SK-N-SH (cell line): ENCODE results near the gene THAP12. TPM values are rescaled to one million over a fixed set of nuclear protein-coding genes. Genes with fewer than 3 reads are reported as not detected.

Experiments
- CTCF ChIA-PET: fragments of 300-600, 350-600 bp; formaldehyde crosslinking; extraction: SDS; loops from one replicate; lab custom pipeline; 2021; lab: Yijun Ruan, JAX
- POLR2A ChIA-PET: fragments of 350-600 bp; sonication (Branson Sonifier 250); formaldehyde crosslinking; extraction: SDS; loops from one replicate; lab custom pipeline; 2020; ENCODE audit warnings: antibody characterized with exemption, inconsistent platforms; lab: Yijun Ruan, JAX
- DNase-seq: peaks from one replicate; pipeline ENCODE4 v3.0.0; 2012
- H2AFZ ChIP-seq: fragments of 200-600 bp; sonication (generic); 2 replicates; pipeline ENCODE4 v1.8.1; 2016; ENCODE audit warnings: antibody characterized with exemption, mild to moderate bottlenecking, low read depth
- H3F3A ChIP-seq: fragments of 200-600 bp; sonication (generic); replicated peaks from 2 replicates; pipeline ENCODE3; 2016; ENCODE audit warnings: antibody characterized with exemption, mild to moderate bottlenecking; ENCODE audit not compliant: insufficient read depth
- H3K27ac ChIP-seq, 2 experiments: fragments of 200-500 bp in 1 of 2; fragments of 200-600 bp in 1 of 2; sonication (Bioruptor generic) in 1 of 2; sonication (generic), shearing (Covaris generic) in 1 of 2; 2 replicates each; pipeline versions ENCODE4 v1.5.1 to v1.6.1; 2014 to 2016; ENCODE audit warnings: low read depth in 2 of 2, inconsistent platforms in 1 of 2, low read length in 1 of 2, mild to moderate bottlenecking in 1 of 2, mixed read lengths in 1 of 2
- H3K27me3 ChIP-seq: fragments of 200-600 bp; sonication (generic), shearing (Covaris generic); 2 replicates; pipeline ENCODE4 v1.6.1; 2016; ENCODE audit warnings: mixed run types; ENCODE audit not compliant: insufficient read depth
- H3K36me3 ChIP-seq, 2 experiments: fragments of 200-500 bp in 1 of 2; fragments of 200-600 bp in 1 of 2; sonication (Bioruptor generic) in 1 of 2; sonication (generic) in 1 of 2; replicated peaks in 1 of 2; 2 replicates each; pipeline versions ENCODE3 to v1.5.1; 2014 to 2016; ENCODE audit warnings: low read length in 1 of 2, mild to moderate bottlenecking in 1 of 2; ENCODE audit not compliant: insufficient read depth in 2 of 2, control insufficient read depth in 1 of 2
- H3K4me1 ChIP-seq, 2 experiments: fragments of 200-500 bp in 1 of 2; fragments of 200-600 bp in 1 of 2; sonication (Bioruptor generic) in 1 of 2; sonication (generic), shearing (Covaris generic) in 1 of 2; 2 replicates each; pipeline versions ENCODE4 v1.5.1 to v1.6.1; 2014 to 2016; ENCODE audit warnings: low read depth in 1 of 2, low read length in 1 of 2, mixed run types in 1 of 2; ENCODE audit not compliant: insufficient read depth in 2 of 2, control insufficient read depth in 1 of 2
- H3K4me2 ChIP-seq: fragments of 200-600 bp; sonication (generic), shearing (Covaris generic); 2 replicates; pipeline ENCODE4 v1.6.1; 2017; ENCODE audit warnings: mixed run types
- H3K4me3 ChIP-seq, 2 experiments: fragments of 200-500 bp in 1 of 2; fragments of 200-600 bp in 1 of 2; sonication (Bioruptor generic) in 1 of 2; sonication (generic), shearing (Covaris generic) in 1 of 2; 2 replicates each; pipeline versions ENCODE4 v1.5.1 to v1.8.1; 2014 to 2016; ENCODE audit warnings: low read depth in 2 of 2, inconsistent platforms in 1 of 2, low read length in 1 of 2, mild to moderate bottlenecking in 1 of 2, mixed read lengths in 1 of 2, moderate library complexity in 1 of 2
- H3K79me2 ChIP-seq: fragments of 200-600 bp; sonication (generic); 2 replicates; pipeline ENCODE4 v1.8.1; 2017; ENCODE audit warnings: mild to moderate bottlenecking; ENCODE audit not compliant: insufficient read depth
- H3K9ac ChIP-seq: fragments of 200-600 bp; sonication (generic); 2 replicates; pipeline ENCODE4 v1.6.1; 2017; ENCODE audit warnings: mixed run types
- H3K9me2 ChIP-seq: fragments of 200-600 bp; sonication (generic); 2 replicates; pipeline ENCODE4 v1.6.1; 2017; ENCODE audit warnings: mixed run types
- H3K9me3 ChIP-seq: fragments of 200-600 bp; sonication (generic); 2 replicates; pipeline ENCODE4 v1.6.1; 2017; ENCODE audit warnings: mixed run types, mild to moderate bottlenecking, moderate library complexity
- H4K20me1 ChIP-seq: fragments of 200-600 bp; sonication (generic); 2 replicates; pipeline ENCODE4 v1.6.1; 2017; ENCODE audit warnings: mild to moderate bottlenecking, mixed run types; ENCODE audit not compliant: insufficient read depth
- ELF1 ChIP-seq: IDR thresholded peaks from 2 replicates; pipeline ENCODE4 v1.4.0; 2012
- EP300 ChIP-seq, 2 experiments: IDR thresholded peaks; 2 replicates each; pipeline versions ENCODE4 v1.4.0 to v1.6.1; 2012; ENCODE audit warnings: borderline replicate concordance in 1 of 2, low read depth in 1 of 2, low read length in 1 of 2
- EZH2phosphoT487 ChIP-seq: fragments of 200-600 bp; sonication (generic); IDR thresholded peaks from 2 replicates; pipeline ENCODE4 v1.6.1; 2017; ENCODE audit warnings: low read depth, mixed run types, mild to moderate bottlenecking, antibody characterized with exemption, moderate library complexity, borderline replicate concordance
- FOXJ3 ChIP-seq: sonication (generic); formaldehyde crosslinking; IDR thresholded peaks from 2 replicates; pipeline ENCODE4 v1.5.1; 2020; ENCODE audit warnings: mild to moderate bottlenecking, missing genetic modification reagents
- MEF2A ChIP-seq: IDR thresholded peaks from 2 replicates; pipeline ENCODE4 v1.4.0; 2012; ENCODE audit warnings: low read depth, borderline replicate concordance
- NFIC ChIP-seq: IDR thresholded peaks from 2 replicates; pipeline ENCODE4 v1.4.0; 2012; ENCODE audit warnings: borderline replicate concordance
- POLR2AphosphoS5 ChIP-seq: IDR thresholded peaks from 2 replicates; pipeline ENCODE4 v1.6.1; 2012; ENCODE audit warnings: low read depth, low read length
- REST ChIP-seq: IDR thresholded peaks from 2 replicates; pipeline ENCODE4 v1.6.1; 2012; ENCODE audit warnings: mild to moderate bottlenecking, low read depth, low read length, moderate library complexity
- RFX5 ChIP-seq: IDR thresholded peaks from 2 replicates; pipeline ENCODE4 v1.6.1; 2012; ENCODE audit warnings: mild to moderate bottlenecking, improper control_type of control experiment, low read length
- RXRA ChIP-seq: IDR thresholded peaks from 2 replicates; pipeline ENCODE4 v1.4.0; 2012; ENCODE audit warnings: low read depth, mild to moderate bottlenecking, borderline replicate concordance
- TAF1 ChIP-seq: IDR thresholded peaks from 2 replicates; pipeline ENCODE4 v1.6.1; 2012; ENCODE audit warnings: low read depth, mild to moderate bottlenecking, low read length, moderate library complexity, borderline replicate concordance
- TCF12 ChIP-seq: IDR thresholded peaks from 2 replicates; pipeline ENCODE4 v1.4.0; 2012
- TEAD4 ChIP-seq: IDR thresholded peaks from 2 replicates; pipeline ENCODE4 v1.4.0; 2012; ENCODE audit warnings: mild to moderate bottlenecking, borderline replicate concordance; ENCODE audit not compliant: insufficient read depth
- YY1 ChIP-seq: IDR thresholded peaks from 2 replicates; pipeline ENCODE4 v1.4.0; 2012; ENCODE audit warnings: low read depth, mild to moderate bottlenecking
- WGBS: methylation state at CpG from one replicate; pipeline ENCODE4 v1.1.6; 2017; ENCODE audit warnings: low lambda C conversion rate; 5-methylcytosine and 5-hydroxymethylcytosine counted together
- polyA plus RNA-seq, 3 experiments: library from polyadenylated mRNA; depleted of rRNA; stranded (reverse); fragments of >200 nt; gene quantifications; 2 replicates each; pipeline ENCODE4 v1.2.3, GENCODE V29; 2012
- TF ChIP-seq, protein P1 (sequence below): IDR thresholded peaks from 2 replicates; pipeline ENCODE4; 2012

Gene THAP12
- polyA plus RNA-seq, 1 of the 3 experiments (the other 2 are of a cell fraction), result 14.9 TPM

DNA sequence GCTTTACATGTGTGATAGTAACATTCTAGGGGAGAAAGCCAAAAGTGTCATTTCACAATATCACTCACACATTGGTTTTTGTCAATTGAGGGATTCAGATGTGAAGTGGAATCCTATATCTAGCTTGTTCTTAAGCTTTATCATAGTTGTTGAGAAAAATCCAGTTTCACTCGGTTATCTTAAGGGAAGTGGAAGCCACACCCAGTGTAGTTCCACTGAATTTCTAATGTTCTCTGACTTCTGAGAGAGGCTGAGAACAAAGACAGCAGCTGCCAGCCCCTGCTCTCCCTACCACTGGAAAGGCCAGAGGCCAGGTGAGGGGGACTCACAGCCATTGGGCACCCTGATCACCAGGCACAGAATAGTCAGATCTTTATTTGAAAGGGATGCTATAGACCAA lies 53.7 kb downstream of the THAP12 start:
- no peak overlapping the region for H3K4me3 ChIP-seq
- no peaks in the 10 kb centered on the region for H3K9me3 ChIP-seq
- peaks cover 4% of the 10 kb centered on the region for H3F3A ChIP-seq
- no peaks in the 10 kb centered on the region; a peak in 1 of 4 replicates for H3K4me1 ChIP-seq
- no peak overlapping the region for H3K9ac ChIP-seq
- no peak overlapping the region for H3K27ac ChIP-seq
- H3K36me3 ChIP-seq, result no peaks in the 10 kb centered on the region
- no peak for DNase-seq
- TF ChIP-seq, protein P1, sequence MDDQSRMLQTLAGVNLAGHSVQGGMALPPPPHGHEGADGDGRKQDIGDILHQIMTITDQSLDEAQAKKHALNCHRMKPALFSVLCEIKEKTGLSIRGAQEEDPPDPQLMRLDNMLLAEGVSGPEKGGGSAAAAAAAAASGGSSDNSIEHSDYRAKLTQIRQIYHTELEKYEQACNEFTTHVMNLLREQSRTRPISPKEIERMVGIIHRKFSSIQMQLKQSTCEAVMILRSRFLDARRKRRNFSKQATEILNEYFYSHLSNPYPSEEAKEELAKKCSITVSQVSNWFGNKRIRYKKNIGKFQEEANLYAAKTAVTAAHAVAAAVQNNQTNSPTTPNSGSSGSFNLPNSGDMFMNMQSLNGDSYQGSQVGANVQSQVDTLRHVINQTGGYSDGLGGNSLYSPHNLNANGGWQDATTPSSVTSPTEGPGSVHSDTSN, result no peak
- TF ChIP-seq NFIC, result no peak
- no peak for TF ChIP-seq TAF1
- TF ChIP-seq POLR2AphosphoS5, result no peak
- TF ChIP-seq MEF2A, result no peak
- TF ChIP-seq, all 33 proteins: peak for 0
- POLR2A ChIA-PET, result no interaction called here
- no peak overlapping the region for H3K4me2 ChIP-seq
- H3K27me3 ChIP-seq, result no peaks in the 10 kb centered on the region
- CTCF ChIA-PET, result interaction anchor here (4.5 kb wide), 1 partner anchor 9 kb away, joined by 26 read pairs; no protein-coding TSS in a partner anchor
- H3K9me2 ChIP-seq, result no peaks in the 10 kb centered on the region
- H2AFZ ChIP-seq, result no peak overlapping the region
- 80% methylated on average over 1 of the region's 1 CpG for WGBS
- no peaks in the 10 kb centered on the region for H3K79me2 ChIP-seq
- H4K20me1 ChIP-seq, result no peaks in the 10 kb centered on the region

DNA sequence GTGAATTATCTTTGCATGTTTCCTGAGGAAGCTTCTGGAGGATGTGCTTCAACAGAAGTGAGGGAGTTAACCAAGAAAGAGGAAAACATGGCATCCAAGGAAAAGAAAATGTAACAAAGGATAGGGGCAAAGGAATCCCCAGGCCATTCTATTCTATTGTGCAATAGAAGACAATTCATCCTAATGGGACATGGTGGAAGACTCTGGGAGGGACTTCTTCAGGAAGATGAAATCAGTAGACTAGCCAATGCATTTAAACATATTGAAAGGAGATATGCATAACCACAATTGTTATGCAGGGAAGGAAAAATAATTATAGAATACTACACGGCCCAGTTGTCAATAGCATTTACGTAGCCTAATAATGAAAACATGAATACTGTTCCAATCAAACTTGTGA lies 55.7 kb downstream of the THAP12 start:
- Histone ChIP-seq H3K27ac (no peak overlapping the region), H3K9me2 (no peaks in the 10 kb centered on the region)

More for the DNA sequence above, 55.7 kb downstream of the THAP12 start:
- H3K4me2 ChIP-seq, result no peak overlapping the region
- H3K79me2 ChIP-seq, result no peaks in the 10 kb centered on the region
- POLR2A ChIA-PET, result no interaction called here
- peaks cover 4% of the 10 kb centered on the region for H3F3A ChIP-seq
- WGBS, result 93% methylated on average over 2 of the region's 2 CpGs
- H4K20me1 ChIP-seq, result no peaks in the 10 kb centered on the region
- DNase-seq, result no peak
- H2AFZ ChIP-seq, result no peak overlapping the region
- TF ChIP-seq EZH2phosphoT487 (no peak), TAF1 (no peak), YY1 (no peak), RXRA (no peak), POLR2AphosphoS5 (no peak), TCF12 (no peak), REST (no peak), FOXJ3 (CRISPR knock-in tag) (no peak), ELF1 (no peak), RFX5 (no peak), TEAD4 (no peak), MEF2A (no peak), EP300 (IDR thresholded peaks at IDR 0.05; ENCODE audit: borderline replicate concordance in 1 of 2, low read depth in 1 of 2, low read length in 1 of 2) (no peak), NFIC (no peak)
- TF ChIP-seq, protein P1, result no peak
- H3K36me3 ChIP-seq, result no peaks in the 10 kb centered on the region
- H3K9me3 ChIP-seq, result no peaks in the 10 kb centered on the region
- CTCF ChIA-PET, result interaction anchor here (3.9 to 16.5 kb wide), 2 partner anchors 117 to 428 kb away, joined by 20 to 328 read pairs; partner anchors contain the start of gene WNT11
- no peaks in the 10 kb centered on the region for H3K27me3 ChIP-seq
- H3K9ac ChIP-seq, result no peak overlapping the region
- H3K4me3 ChIP-seq, result no peak overlapping the region
- H3K4me1 ChIP-seq, result no peaks in the 10 kb centered on the region; a peak in 1 of 4 replicates
